AG09309 (cell line): ENCODE results near the gene DPYSL4.
A peak's percentile ranks its signal among the peaks of the same experiment; 100 is the strongest.

Source experiments
- DNase-seq: peaks from one replicate; pipeline ENCODE4 v3.0.0-alpha.2; 2010; ENCODE audit warnings: low read depth
- H3K4me3 ChIP-seq: 2 replicates; pipeline ENCODE4 v1.5.1; 2011; ENCODE audit warnings: mild to moderate bottlenecking, low read depth, low read length, moderate library complexity; ENCODE audit not compliant: control insufficient read depth
- TF ChIP-seq, protein P1 (sequence below): IDR thresholded peaks from 2 replicates; pipeline ENCODE4 v1.5.1; 2011; ENCODE audit warnings: mild to moderate bottlenecking, low read depth, low read length, inconsistent platforms; ENCODE audit not compliant: insufficient read depth, control insufficient read depth; ENCODE audit errors: missing control alignments

DPYSL4 gene

GRCh38 chr10:132141076-132141475 is 45.7 kb upstream of the DPYSL4 start:
- TF ChIP-seq, protein P1, sequence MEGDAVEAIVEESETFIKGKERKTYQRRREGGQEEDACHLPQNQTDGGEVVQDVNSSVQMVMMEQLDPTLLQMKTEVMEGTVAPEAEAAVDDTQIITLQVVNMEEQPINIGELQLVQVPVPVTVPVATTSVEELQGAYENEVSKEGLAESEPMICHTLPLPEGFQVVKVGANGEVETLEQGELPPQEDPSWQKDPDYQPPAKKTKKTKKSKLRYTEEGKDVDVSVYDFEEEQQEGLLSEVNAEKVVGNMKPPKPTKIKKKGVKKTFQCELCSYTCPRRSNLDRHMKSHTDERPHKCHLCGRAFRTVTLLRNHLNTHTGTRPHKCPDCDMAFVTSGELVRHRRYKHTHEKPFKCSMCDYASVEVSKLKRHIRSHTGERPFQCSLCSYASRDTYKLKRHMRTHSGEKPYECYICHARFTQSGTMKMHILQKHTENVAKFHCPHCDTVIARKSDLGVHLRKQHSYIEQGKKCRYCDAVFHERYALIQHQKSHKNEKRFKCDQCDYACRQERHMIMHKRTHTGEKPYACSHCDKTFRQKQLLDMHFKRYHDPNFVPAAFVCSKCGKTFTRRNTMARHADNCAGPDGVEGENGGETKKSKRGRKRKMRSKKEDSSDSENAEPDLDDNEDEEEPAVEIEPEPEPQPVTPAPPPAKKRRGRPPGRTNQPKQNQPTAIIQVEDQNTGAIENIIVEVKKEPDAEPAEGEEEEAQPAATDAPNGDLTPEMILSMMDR: no peak
- no peak for DNase-seq

GRCh38 chr10:132141526-132142395 is 45.0 kb upstream of the DPYSL4 start:
- TF ChIP-seq, protein P1: no peak
- no peak for DNase-seq
- no peak overlapping the region for H3K4me3 ChIP-seq

More at GRCh38 chr10:132141076-132141475, 45.7 kb upstream of the DPYSL4 start:
- no peak overlapping the region for H3K4me3 ChIP-seq

GRCh38 chr10:132142396-132143161 is 44.2 kb upstream of the DPYSL4 start:
- TF ChIP-seq, protein P1: peak; percentile 80
- H3K4me3 ChIP-seq: no peak overlapping the region
- no peak for DNase-seq

DNA sequence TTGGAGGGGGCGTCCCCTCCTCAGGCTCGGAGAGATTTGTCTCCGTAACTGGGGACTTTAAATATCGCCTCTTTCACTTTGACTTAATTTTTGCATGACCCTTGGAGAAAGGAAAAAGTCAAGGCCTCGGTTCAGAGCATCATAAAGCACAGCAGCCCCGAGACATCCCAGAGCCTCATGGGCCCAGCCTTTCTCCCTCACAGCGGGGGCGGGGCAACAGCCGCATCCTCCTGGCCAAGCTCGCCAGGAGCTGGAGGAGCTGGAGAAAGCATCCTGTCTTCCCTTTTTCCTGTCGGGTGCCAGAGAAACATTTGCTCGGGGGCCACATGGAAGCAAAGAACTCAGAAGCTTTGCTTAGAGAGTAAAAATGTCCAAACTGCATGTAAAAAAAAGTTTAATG is 43.6 kb upstream of the DPYSL4 start:
- DNase-seq: no peak
- H3K4me3 ChIP-seq: no peak overlapping the region
- TF ChIP-seq, protein P1: no peak

- H3K4me3 ChIP-seq: no peak overlapping the region
- DNase-seq: no peak
- TF ChIP-seq, protein P1: no peak
These were observed 42.7 kb upstream of the DPYSL4 start for GRCh38 chr10:132144086-132144485.

GRCh38 chr10:132145002-132145401 is 41.7 kb upstream of the DPYSL4 start:
- no peak for DNase-seq
- TF ChIP-seq, protein P1: no peak
- H3K4me3 ChIP-seq: no peak overlapping the region
